Measurements from ENCODE around the gene SMURF2.

DNA sequence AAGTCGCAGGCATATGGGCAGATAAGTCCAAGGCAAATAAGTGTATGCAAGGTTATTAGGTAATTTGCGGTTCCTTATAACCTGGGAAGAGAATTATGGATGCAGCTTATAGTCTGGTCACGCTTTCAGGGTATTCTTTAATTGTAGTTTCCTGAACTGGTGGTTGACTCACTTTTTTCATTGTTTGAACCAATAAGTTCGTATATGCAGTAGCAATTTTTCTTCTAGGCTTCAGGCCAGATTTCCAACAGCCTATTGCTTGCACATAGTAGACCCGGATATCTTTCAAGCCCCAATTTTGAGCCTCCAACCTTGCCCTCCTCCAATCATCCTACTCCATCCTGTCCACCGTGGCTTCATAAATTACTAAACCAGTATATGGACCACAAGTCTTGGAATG lies 142.5 kb downstream of the SMURF2 start:
- TF ChIP-seq, protein P1, sequence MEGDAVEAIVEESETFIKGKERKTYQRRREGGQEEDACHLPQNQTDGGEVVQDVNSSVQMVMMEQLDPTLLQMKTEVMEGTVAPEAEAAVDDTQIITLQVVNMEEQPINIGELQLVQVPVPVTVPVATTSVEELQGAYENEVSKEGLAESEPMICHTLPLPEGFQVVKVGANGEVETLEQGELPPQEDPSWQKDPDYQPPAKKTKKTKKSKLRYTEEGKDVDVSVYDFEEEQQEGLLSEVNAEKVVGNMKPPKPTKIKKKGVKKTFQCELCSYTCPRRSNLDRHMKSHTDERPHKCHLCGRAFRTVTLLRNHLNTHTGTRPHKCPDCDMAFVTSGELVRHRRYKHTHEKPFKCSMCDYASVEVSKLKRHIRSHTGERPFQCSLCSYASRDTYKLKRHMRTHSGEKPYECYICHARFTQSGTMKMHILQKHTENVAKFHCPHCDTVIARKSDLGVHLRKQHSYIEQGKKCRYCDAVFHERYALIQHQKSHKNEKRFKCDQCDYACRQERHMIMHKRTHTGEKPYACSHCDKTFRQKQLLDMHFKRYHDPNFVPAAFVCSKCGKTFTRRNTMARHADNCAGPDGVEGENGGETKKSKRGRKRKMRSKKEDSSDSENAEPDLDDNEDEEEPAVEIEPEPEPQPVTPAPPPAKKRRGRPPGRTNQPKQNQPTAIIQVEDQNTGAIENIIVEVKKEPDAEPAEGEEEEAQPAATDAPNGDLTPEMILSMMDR (conservative IDR thresholded peaks at IDR 0.05 in 1 of 2, IDR thresholded peaks at IDR 0.05 in 1 of 2; ENCODE audit: extremely low read depth in 1 of 2, insufficient read depth in 1 of 2, low read depth in 1 of 2, low read length in 2 of 2) = no peak
- no peak for TF ChIP-seq EZH2 (IDR thresholded peaks at IDR 0.05; ENCODE audit: borderline replicate concordance, low read length)

All from mammary epithelial cell (primary cell).